Loucy (cell line): ENCODE data around the gene ABCG1.

Experiments
- EZH2phosphoT487 ChIP-seq: fragments of 200-600 bp; IDR thresholded peaks from 2 replicates; pipeline ENCODE4 v1.6.1; 2018; ENCODE audit warnings: antibody characterized with exemption, mild to moderate bottlenecking, moderate library complexity, borderline replicate concordance
- TF ChIP-seq, protein P1 (sequence below): fragments of 200-600 bp; sonication (generic); conservative IDR thresholded peaks from 2 replicates; pipeline ENCODE4 v1.5.1; 2014; ENCODE audit warnings: mild to moderate bottlenecking, antibody characterized with exemption, low read length

DNA sequence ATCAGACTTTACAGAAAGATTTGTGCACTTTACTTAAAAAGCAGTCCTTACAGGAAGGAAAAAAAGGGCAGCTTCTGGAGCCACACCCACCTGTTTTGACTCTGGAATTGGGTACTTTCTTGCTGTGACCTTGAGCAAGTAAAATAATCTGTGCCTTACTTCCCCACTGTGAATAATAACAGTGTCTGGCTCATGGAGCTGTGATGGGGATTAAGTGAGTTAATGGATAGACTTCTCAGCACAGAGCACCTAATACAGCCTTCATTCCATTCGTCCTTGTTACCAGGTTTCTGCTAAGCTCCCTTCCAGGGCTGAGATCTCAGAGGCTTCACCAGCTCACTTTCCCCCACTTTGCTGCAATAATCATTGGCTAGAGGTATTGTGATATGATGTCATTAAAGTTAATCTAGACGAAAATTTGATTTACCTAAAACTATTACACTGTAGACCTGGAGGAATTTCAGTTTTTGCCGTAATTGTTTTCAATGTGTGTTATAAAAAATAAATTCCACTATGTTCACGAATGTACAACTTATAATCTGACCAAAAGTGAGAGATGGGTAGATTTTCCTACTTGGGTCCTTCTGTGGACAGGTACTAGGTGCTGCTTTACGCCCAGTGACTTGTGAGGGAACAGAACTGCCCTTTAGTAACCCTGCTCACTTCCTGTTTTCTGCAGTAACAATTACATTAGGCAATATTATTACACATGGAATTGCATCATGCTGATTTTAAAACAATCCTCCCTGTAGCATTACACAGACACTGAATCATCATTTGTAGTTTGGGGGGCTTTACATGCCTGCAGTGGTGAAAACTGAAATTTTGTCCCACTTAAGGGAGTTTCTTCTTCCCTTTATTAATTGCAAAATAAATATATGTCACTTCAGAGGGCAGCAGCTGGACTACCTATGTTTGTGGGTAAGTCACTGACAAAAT, 19.7 kb upstream of the ABCG1 start:
- TF ChIP-seq, protein P1, sequence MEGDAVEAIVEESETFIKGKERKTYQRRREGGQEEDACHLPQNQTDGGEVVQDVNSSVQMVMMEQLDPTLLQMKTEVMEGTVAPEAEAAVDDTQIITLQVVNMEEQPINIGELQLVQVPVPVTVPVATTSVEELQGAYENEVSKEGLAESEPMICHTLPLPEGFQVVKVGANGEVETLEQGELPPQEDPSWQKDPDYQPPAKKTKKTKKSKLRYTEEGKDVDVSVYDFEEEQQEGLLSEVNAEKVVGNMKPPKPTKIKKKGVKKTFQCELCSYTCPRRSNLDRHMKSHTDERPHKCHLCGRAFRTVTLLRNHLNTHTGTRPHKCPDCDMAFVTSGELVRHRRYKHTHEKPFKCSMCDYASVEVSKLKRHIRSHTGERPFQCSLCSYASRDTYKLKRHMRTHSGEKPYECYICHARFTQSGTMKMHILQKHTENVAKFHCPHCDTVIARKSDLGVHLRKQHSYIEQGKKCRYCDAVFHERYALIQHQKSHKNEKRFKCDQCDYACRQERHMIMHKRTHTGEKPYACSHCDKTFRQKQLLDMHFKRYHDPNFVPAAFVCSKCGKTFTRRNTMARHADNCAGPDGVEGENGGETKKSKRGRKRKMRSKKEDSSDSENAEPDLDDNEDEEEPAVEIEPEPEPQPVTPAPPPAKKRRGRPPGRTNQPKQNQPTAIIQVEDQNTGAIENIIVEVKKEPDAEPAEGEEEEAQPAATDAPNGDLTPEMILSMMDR, result no peak
- TF ChIP-seq EZH2phosphoT487, result no peak
